ENCODE data around the gene HMGXB4.

HMGXB4 gene

DNA sequence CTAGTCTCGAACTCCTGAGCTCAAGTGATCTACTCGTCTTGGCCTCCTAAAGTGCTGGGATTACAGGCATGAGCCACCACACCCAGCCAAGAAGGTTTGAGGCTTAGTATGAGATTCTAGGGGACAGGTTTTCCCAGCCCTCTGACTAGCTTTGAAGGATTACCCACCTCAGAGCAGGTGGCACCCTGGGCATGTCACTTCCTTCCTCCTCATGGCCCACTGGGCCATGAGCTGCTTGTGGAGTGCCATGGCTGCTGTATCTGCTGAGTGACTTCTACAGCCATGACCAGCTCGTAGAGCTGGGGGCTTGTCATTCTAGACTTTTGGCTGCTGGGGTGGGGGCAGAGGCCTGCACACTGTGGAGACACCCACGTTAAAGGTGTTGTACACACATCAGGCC, 67.5 kb downstream of the HMGXB4 start:
- H3K27ac ChIP-seq = no peak overlapping the region
- no peak overlapping the region for H3K4me2 ChIP-seq (ENCODE audit: low read length)
- H2AFZ ChIP-seq = no peak overlapping the region
- H3K4me1 ChIP-seq = no peaks in the 10 kb centered on the region
- H3K79me2 ChIP-seq = peaks cover 5% of the 10 kb centered on the region
- H3K9ac ChIP-seq = no peak overlapping the region
- TF ChIP-seq, protein P1, sequence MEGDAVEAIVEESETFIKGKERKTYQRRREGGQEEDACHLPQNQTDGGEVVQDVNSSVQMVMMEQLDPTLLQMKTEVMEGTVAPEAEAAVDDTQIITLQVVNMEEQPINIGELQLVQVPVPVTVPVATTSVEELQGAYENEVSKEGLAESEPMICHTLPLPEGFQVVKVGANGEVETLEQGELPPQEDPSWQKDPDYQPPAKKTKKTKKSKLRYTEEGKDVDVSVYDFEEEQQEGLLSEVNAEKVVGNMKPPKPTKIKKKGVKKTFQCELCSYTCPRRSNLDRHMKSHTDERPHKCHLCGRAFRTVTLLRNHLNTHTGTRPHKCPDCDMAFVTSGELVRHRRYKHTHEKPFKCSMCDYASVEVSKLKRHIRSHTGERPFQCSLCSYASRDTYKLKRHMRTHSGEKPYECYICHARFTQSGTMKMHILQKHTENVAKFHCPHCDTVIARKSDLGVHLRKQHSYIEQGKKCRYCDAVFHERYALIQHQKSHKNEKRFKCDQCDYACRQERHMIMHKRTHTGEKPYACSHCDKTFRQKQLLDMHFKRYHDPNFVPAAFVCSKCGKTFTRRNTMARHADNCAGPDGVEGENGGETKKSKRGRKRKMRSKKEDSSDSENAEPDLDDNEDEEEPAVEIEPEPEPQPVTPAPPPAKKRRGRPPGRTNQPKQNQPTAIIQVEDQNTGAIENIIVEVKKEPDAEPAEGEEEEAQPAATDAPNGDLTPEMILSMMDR (IDR thresholded peaks at IDR 0.05) = no peak
- H3K4me3 ChIP-seq (ENCODE audit: low read depth, low read length) = no peak overlapping the region
- H3K27me3 ChIP-seq (ENCODE audit: control insufficient read depth, insufficient read depth, low read length) = no peaks in the 10 kb centered on the region
- no peaks in the 10 kb centered on the region for H3K9me3 ChIP-seq (ENCODE audit: control insufficient read depth, low read length)
- H3K36me3 ChIP-seq (ENCODE audit: control insufficient read depth, insufficient read depth, low read length) = no peaks in the 10 kb centered on the region

DNA sequence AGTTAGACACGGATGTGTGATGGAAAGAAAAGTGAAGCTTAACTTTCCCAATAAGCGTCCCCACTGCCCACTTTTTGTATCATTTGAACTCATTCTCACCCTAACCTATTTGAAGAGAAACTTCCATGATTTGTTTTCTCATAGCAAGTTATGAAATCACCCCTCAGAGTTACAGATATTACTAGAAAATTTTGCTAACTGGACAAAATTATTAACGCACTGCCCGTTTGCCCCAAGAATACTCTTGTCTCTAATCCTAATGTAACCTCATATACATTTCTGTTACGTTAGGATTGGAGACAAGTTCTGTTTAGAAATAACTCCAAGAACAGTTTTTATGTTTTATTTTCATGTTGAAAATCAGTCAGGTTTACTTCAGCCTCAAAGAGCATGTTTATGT, 67.9 kb downstream of the HMGXB4 start:
- no peaks in the 10 kb centered on the region for H3K9me3 ChIP-seq (ENCODE audit: control insufficient read depth, low read length)
- H3K79me2 ChIP-seq = peaks cover 5% of the 10 kb centered on the region
- H3K27me3 ChIP-seq (ENCODE audit: control insufficient read depth, insufficient read depth, low read length) = no peaks in the 10 kb centered on the region
- TF ChIP-seq, protein P1 (IDR thresholded peaks at IDR 0.05) = no peak
- H3K36me3 ChIP-seq (ENCODE audit: control insufficient read depth, insufficient read depth, low read length) = no peaks in the 10 kb centered on the region
- no peak overlapping the region for H3K9ac ChIP-seq
- H3K4me1 ChIP-seq = peaks cover under 1% of the 10 kb centered on the region
- no peak overlapping the region for H2AFZ ChIP-seq
- H3K27ac ChIP-seq = no peak overlapping the region
- H3K4me2 ChIP-seq (ENCODE audit: low read length) = no peak overlapping the region
- H3K4me3 ChIP-seq (ENCODE audit: low read depth, low read length) = no peak overlapping the region

DNA sequence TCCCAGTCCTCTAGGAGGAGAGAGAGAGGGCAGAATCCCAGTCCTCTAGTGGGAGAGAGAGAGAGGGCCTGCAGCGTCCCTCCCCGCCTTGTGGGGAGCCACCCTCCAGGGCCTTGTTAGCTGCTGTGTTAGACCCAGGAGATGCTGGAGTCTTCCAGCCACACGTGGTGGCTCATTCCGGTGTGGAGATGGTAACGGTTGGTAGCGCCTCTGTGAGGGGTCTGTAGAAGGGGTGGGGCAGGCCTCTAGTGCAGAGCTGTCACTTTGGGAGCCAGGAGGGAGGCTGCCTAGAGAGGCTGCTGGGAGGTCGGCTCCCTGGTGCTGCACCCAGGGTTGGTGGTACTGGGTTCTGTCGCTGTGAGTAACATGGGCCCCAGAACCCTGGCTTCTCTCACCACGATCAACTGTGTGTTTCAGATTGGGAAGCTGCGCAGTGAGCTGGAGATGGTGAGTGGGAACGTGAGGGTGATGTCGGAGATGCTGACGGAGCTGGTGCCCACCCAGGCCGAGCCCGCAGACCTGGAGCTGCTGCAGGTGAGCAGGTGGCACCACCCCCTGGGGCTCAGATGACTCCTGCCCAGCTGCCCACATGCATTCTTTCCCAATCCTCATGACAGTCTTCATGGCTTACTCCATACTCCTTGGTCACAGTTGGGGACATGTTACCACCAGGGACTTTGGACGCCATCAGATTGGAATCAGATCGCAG, 69.7 kb downstream of the HMGXB4 start:
- Histone ChIP-seq H3K4me2 (ENCODE audit: low read length) (no peak overlapping the region), H3K36me3 (ENCODE audit: control insufficient read depth, insufficient read depth, low read length) (no peaks in the 10 kb centered on the region), H3K79me2 (peaks cover 2% of the 10 kb centered on the region), H3K27me3 (ENCODE audit: control insufficient read depth, insufficient read depth, low read length) (no peaks in the 10 kb centered on the region), H3K27ac (no peak overlapping the region), H3K9me3 (ENCODE audit: control insufficient read depth, low read length) (no peaks in the 10 kb centered on the region), H3K4me3 (ENCODE audit: low read depth, low read length) (no peak overlapping the region), H2AFZ (no peak overlapping the region), H3K4me1 (peaks cover 5% of the 10 kb centered on the region), H3K9ac (no peak overlapping the region)
- TF ChIP-seq, protein P1 (IDR thresholded peaks at IDR 0.05) = no peak

DNA sequence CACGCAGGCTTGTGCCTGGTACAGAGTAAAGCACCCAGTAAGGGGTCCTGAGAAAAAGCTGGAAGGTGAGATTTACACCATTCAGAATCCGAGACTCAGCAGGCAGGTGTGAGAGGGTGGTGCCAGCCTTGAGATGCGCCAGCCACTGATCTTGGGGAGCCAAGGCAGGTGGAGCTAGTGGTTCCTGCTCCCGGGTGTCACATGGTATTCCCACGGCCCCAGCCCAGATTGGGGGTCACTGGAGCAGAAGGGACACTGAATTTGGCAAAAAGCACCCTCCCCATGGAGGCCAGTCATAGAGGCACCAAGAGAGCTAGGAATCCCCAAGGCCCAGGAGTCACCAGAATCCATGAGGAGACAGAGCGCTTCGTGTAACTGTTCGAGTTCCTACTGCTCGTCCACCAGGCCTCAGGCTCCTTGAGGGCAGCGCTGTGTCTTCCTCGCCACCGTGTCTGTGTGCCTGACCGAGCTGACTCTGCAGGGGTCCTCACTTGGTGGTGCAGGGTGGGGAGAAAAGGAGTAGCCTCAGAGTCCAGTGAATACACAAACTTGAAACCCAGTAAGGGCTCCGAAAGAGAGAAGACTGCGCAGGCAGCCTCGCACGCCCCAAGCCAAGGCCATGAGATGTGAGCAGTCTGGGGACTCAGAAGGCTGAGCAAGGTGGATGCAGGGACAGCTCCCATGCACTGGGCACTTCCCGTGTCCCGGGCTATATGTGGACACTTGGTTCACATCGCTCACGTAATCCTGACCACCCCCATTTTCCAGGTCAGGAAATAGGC, 70.6 kb downstream of the HMGXB4 start:
- Histone ChIP-seq H3K4me3 (ENCODE audit: low read depth, low read length) (no peak overlapping the region), H3K4me1 (peaks cover 5% of the 10 kb centered on the region), H2AFZ (no peak overlapping the region), H3K79me2 (no peaks in the 10 kb centered on the region), H3K27me3 (ENCODE audit: control insufficient read depth, insufficient read depth, low read length) (no peaks in the 10 kb centered on the region), H3K9ac (no peak overlapping the region), H3K9me3 (ENCODE audit: control insufficient read depth, low read length) (no peaks in the 10 kb centered on the region), H3K4me2 (ENCODE audit: low read length) (no peak overlapping the region), H3K36me3 (ENCODE audit: control insufficient read depth, insufficient read depth, low read length) (no peaks in the 10 kb centered on the region), H3K27ac (no peak overlapping the region)
- TF ChIP-seq, protein P1 (IDR thresholded peaks at IDR 0.05) = no peak

Measured in parathyroid adenoma (tissue), 2 donors.